ENCODE measurements around the gene ATF6B. TPM values are rescaled to one million over a fixed set of nuclear protein-coding genes. Genes with fewer than 3 reads are reported as not detected.

Gene ATF6B
- total and polyA plus RNA-seq, 4 donors, result 20.4 to 99.9 (median 56.6) TPM

DNA sequence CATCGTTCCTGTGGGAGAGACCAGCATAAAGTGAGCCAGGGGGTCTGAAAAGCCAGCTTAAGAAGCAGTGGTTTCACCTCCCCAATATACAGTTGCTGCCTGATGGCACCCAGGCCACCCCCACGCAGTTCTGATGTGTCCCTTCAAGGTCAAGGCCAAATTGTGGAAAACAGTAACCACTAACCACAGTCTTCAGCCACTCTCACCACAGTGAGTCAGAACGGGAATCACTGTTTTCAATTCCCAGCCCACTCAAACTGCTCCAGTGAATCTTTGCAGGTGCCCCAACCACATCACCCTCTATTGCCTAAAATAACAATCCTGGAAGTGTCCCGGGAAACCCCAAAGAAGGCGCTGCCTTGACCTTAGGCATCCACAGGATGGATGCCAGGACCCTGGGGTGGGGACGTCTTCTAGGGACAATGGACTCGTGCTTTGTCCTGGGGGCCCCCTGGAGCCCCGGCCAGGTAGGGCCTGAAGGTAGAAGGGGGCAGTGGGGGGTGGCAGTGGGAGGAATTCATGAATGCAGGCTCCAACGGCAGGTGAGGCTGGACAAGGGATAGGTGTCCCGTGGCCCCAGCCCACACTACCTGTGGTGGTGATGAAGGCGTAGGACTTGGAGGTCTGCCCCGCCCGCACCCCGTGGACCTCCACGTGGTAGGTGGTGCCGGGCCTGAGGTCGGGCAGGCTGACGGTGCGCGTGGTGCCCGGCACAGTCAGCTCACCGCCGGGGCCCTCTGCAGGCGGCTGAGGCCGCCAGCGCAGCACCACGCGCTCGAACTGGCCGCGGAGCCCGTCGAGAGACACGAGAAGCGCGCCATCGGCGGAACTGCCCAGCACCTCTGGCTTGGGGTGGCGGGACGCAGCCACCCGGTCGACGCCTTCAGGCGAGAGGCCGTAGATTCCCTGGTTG lies 41.1 kb downstream of the ATF6B start:
- 28% methylated on average over 37 of the region's 45 CpGs for WGBS (ENCODE audit: insufficient coverage)
- H3K4me1 ChIP-seq (ENCODE audit: control insufficient read depth, insufficient read depth, low read length), result peaks cover 13% of the 10 kb centered on the region
- DNase-seq (ENCODE audit: low read depth in 4 of 6, low spot score in 6 of 6), result no peak
- H3K9me3 ChIP-seq (ENCODE audit: control insufficient read depth, insufficient read depth, low read length), result no peaks in the 10 kb centered on the region
- peaks cover 4% of the 10 kb centered on the region for H3K36me3 ChIP-seq (ENCODE audit: control insufficient read depth, insufficient read depth, low read length)
- H3K27me3 ChIP-seq (ENCODE audit: control insufficient read depth, insufficient read depth, low read length), result peaks cover 31% of the 10 kb centered on the region
- no peak overlapping the region for H3K27ac ChIP-seq (ENCODE audit: low read depth, low read length)
- H3K4me3 ChIP-seq (ENCODE audit: low read depth, low read length), result no peak overlapping the region

DNA sequence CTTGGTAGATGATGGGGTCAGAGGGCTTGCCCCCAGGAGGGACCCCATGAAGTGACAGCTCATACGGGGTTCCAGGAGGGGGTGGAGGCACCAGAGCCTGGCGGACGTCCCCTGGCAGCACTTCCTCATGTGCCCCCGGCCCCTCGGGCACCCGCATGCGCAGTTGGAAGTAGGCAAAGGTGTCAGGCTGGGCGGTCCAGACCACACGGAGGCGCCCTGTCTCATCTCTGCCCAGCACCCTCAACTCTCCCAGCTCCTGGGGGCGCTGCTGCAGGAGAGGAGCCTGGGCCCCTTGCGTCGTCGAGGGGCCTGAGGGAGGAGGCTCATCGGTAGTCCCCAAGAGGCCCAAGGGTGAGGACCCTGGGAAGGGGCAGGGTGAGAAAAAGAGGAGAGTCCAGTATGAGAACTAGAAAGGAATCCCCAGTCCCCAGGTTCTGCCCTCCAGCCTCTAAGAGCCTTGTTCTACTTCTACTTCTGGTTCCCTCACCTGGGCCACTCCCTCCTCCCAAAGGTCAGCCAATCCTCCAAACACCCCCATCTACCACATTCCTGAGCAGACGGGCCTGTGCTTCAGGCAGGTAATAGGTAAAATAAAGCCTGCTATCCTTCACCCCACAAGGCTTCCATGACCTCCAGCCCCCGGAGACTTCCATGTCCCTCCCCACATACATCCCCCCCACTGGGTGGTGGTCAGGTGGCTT lies 42.1 kb downstream of the ATF6B start:
- H3K27ac ChIP-seq (ENCODE audit: low read depth, low read length), result no peak overlapping the region
- no peaks in the 10 kb centered on the region for H3K9me3 ChIP-seq (ENCODE audit: control insufficient read depth, insufficient read depth, low read length)
- H3K4me3 ChIP-seq (ENCODE audit: low read depth, low read length), result no peak overlapping the region
- H3K4me1 ChIP-seq (ENCODE audit: control insufficient read depth, insufficient read depth, low read length), result peaks cover 15% of the 10 kb centered on the region
- WGBS (ENCODE audit: insufficient coverage), result 85% methylated on average over 12 of the region's 17 CpGs
- no peak for DNase-seq (ENCODE audit: low read depth in 4 of 6, low spot score in 6 of 6)
- peaks cover 12% of the 10 kb centered on the region for H3K36me3 ChIP-seq (ENCODE audit: control insufficient read depth, insufficient read depth, low read length)
- peaks cover 31% of the 10 kb centered on the region for H3K27me3 ChIP-seq (ENCODE audit: control insufficient read depth, insufficient read depth, low read length)

DNA sequence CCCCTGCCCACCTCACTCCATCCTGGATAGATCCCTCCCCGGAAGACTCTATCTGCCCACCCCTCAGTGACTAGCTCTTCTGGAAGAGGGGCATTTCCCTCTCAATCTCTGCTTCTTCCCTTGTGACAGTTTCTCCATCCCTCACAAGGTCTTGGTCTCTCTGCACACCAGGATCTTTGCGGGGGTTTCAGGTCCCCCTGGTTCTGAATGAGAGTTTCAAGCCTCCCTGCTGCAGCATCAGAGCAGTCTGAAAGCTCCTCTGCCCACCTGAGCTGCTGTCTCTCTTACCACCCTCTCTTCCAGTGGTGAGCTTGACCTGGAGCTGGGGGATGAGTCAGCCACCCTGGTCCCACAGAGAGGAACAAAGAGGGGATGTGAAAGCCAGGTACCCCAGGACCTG lies 43.3 kb downstream of the ATF6B start:
- H3K9me3 ChIP-seq (ENCODE audit: control insufficient read depth, insufficient read depth, low read length), result no peaks in the 10 kb centered on the region
- H3K27ac ChIP-seq (ENCODE audit: low read depth, low read length), result no peak overlapping the region
- H3K4me3 ChIP-seq (ENCODE audit: low read depth, low read length), result no peak overlapping the region
- peaks cover 12% of the 10 kb centered on the region for H3K36me3 ChIP-seq (ENCODE audit: control insufficient read depth, insufficient read depth, low read length)
- H3K4me1 ChIP-seq (ENCODE audit: control insufficient read depth, insufficient read depth, low read length), result peaks cover 15% of the 10 kb centered on the region
- WGBS (ENCODE audit: insufficient coverage), result 78% methylated on average over 1 of the region's 2 CpGs
- DNase-seq (ENCODE audit: low read depth in 4 of 6, low spot score in 6 of 6), result no peak
- H3K27me3 ChIP-seq (ENCODE audit: control insufficient read depth, insufficient read depth, low read length), result peaks cover 31% of the 10 kb centered on the region

DNA sequence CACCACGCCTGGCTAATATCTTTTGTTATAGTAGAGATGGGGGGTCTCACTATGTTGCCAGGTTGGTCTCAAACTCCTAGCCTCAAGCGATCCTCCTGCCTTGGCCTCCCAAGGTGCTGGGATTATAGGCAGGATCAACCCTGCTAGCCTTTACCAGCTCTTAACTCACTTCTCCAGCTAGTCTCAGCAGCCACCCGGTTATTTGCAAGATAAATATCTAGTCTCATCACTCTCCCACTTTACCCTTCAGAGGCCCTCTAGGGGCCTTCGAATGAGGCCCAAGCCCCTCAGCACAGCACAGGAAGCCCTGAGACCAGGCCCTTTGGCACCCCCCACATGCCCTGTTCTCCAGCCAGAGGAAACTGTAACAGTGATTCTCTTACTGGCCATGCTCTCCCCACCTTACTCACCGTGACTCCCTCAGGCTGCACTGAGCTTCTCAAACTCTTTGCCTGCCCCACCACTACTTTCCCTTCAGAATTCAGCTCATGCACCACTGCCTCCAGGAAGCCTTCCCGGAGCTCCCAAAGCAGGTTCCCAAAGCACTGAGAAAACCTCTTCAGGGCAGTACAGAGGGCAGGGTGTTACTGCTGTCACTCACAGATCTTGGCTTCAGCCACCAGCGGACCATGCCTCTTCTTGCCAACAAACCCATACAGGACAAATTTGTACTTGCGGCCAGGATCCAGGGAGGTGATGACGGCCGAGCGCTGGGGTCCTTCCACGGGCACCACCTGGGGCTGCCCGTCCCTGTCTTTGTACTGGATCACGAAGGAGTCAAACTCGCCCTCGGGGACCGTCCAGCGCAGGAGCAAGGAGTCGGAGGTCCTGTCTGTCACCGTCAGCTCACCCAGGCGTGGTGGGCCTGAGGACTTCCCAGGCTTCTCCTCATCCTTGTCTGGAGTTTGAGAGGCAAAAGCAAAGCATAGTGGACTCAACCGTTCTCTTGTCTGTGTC lies 44.0 kb downstream of the ATF6B start:
- Histone ChIP-seq H3K9me3 (ENCODE audit: control insufficient read depth, insufficient read depth, low read length) (no peaks in the 10 kb centered on the region), H3K27me3 (ENCODE audit: control insufficient read depth, insufficient read depth, low read length) (peaks cover 27% of the 10 kb centered on the region), H3K4me3 (ENCODE audit: low read depth, low read length) (no peak overlapping the region), H3K36me3 (ENCODE audit: control insufficient read depth, insufficient read depth, low read length) (peaks cover 13% of the 10 kb centered on the region), H3K27ac (ENCODE audit: low read depth, low read length) (no peak overlapping the region), H3K4me1 (ENCODE audit: control insufficient read depth, insufficient read depth, low read length) (peaks cover 15% of the 10 kb centered on the region)
- 87% methylated on average over 21 of the region's 22 CpGs for WGBS (ENCODE audit: insufficient coverage)
- DNase-seq (ENCODE audit: low read depth in 4 of 6, low spot score in 6 of 6), result no peak

DNA sequence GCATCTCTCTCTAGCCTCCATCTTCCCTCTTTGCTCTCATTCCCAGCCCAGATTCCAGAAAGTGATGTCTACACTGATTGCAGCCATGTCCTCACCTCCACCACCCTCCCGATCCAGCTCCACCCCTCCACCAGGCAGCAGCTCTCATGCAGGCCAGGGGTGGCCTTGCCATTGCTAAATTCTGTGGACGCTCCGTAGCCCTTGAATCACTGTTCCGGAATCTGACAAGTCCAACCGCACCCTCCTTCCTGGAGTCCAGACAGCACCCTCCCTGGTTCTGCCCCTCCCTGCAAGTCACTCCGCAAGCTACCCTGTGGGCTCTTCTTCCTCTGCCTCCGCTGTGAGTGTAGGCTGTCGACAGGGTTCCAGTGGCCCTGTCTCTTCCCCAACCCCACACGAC lies 45.1 kb downstream of the ATF6B start:
- H3K36me3 ChIP-seq (ENCODE audit: control insufficient read depth, insufficient read depth, low read length), result peaks cover 17% of the 10 kb centered on the region
- no peak for DNase-seq (ENCODE audit: low read depth in 4 of 6, low spot score in 6 of 6)
- H3K4me1 ChIP-seq (ENCODE audit: control insufficient read depth, insufficient read depth, low read length), result peaks cover 14% of the 10 kb centered on the region
- H3K27ac ChIP-seq (ENCODE audit: low read depth, low read length), result peak overlapping the region; percentile 30
- H3K27me3 ChIP-seq (ENCODE audit: control insufficient read depth, insufficient read depth, low read length), result peaks cover 22% of the 10 kb centered on the region
- H3K4me3 ChIP-seq (ENCODE audit: low read depth, low read length), result no peak overlapping the region
- H3K9me3 ChIP-seq (ENCODE audit: control insufficient read depth, insufficient read depth, low read length), result no peaks in the 10 kb centered on the region
- WGBS (ENCODE audit: insufficient coverage), result 88% methylated on average over 8 of the region's 9 CpGs

DNA sequence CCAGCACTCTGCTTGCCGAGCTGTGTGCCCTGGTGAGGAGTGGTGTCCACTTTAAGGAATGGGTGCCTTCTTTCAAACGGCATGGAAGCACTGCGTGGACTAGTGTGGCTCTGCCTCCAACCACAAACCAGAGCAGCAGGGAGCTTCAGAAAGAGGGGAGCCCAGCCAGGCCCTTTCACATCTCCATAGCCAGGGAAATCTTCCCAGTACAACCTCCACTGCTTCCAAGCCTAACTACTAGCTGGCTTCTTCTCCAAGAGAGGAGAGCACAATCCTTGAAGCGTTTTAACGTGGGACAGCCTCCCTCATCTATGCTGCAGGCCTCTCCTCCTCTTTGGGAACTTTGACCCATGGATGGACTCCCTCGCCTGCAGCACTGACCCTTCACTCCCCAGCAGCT lies 45.6 kb downstream of the ATF6B start:
- peaks cover 17% of the 10 kb centered on the region for H3K36me3 ChIP-seq (ENCODE audit: control insufficient read depth, insufficient read depth, low read length)
- DNase-seq (ENCODE audit: low read depth in 4 of 6, low spot score in 6 of 6), result no peak
- H3K27ac ChIP-seq (ENCODE audit: low read depth, low read length), result peak overlapping the region; percentile 30
- WGBS (ENCODE audit: insufficient coverage), result 57% methylated on average over 5 of the region's 6 CpGs
- no peaks in the 10 kb centered on the region for H3K9me3 ChIP-seq (ENCODE audit: control insufficient read depth, insufficient read depth, low read length)
- H3K4me3 ChIP-seq (ENCODE audit: low read depth, low read length), result no peak overlapping the region
- H3K27me3 ChIP-seq (ENCODE audit: control insufficient read depth, insufficient read depth, low read length), result peaks cover 22% of the 10 kb centered on the region
- H3K4me1 ChIP-seq (ENCODE audit: control insufficient read depth, insufficient read depth, low read length), result peaks cover 9% of the 10 kb centered on the region

DNA sequence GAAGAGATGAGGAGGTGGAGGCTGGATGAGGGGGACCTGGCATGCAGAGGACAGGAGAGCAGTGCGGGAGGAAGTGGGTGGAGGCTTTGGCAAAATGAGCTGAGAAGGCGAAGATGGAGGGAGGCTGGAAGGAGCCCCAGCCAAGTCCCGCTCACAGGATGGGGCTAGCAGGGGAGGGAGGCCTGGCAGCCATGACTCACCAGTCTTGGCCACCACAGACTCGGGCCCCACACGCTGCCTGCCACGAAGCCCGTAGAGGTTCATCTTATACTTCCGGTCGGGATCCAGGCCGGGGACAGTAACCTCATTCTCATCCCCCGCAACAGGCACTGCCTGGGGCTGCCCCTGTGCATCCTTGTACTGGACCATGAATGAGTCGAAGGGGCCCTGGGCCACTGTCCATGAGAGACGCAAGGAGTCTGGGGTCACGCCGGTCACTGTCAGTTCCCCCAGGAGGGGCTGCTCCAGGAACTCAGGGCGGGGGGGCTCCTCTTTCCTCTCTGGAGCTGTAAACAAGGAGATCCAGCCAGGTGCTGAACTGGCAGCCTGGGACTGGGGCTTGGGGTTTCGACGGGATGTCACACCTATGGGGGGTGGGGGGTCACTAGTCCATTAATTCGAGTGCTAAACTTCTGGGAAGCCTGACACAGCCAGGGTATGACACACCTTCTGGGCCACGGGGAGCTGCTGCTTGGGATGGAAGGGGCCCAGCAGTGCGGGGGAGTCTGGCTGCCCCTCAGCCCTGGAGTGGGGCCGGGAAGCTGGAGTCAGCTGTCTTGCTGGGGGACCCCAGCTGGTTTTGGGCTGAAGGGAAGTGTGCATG lies 46.7 kb downstream of the ATF6B start:
- Histone ChIP-seq H3K4me3 (ENCODE audit: low read depth, low read length) (no peak overlapping the region), H3K4me1 (ENCODE audit: control insufficient read depth, insufficient read depth, low read length) (peaks cover 6% of the 10 kb centered on the region), H3K27me3 (ENCODE audit: control insufficient read depth, insufficient read depth, low read length) (peaks cover 13% of the 10 kb centered on the region), H3K27ac (ENCODE audit: low read depth, low read length) (no peak overlapping the region), H3K36me3 (ENCODE audit: control insufficient read depth, insufficient read depth, low read length) (peaks cover 17% of the 10 kb centered on the region), H3K9me3 (ENCODE audit: control insufficient read depth, insufficient read depth, low read length) (no peaks in the 10 kb centered on the region)
- 78% methylated on average over 22 of the region's 22 CpGs for WGBS (ENCODE audit: insufficient coverage)
- DNase-seq (ENCODE audit: low read depth in 4 of 6, low spot score in 6 of 6), result no peak

DNA sequence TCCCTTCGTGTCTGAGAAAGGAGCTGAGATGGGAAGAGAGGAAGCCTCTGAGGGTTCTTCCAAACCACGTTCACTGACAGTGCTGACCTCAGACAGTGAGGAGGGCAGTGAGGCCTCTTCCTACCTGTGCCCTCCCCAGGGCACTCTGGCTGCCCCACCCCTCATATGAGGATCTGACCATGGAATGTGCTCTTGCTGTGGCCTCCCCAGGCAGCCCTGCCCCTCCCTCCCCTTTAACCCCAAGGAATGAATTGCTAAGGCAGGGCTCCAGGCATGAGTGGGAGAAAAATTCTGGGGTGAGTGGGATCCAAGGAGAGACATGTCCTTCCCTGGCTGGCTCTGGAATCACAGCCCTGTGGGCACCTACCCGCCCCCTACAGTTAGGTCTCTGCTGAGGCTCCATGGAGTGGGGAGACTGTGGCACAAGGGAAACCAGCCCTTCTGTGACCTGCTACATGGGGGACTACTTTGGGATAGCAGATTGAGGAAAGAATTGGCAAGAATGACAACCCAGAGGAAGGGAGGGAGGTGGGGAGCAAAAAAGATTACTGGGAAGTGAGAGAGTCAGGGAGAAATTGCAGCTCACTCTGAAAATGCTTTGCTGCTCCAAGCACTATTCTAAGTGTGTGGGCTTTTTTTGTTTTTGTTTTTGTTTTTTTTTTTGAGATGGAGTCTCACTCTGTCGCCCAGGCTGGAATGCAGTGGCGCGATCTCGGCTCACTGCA lies 48.3 kb downstream of the ATF6B start:
- no peak overlapping the region for H3K4me3 ChIP-seq (ENCODE audit: low read depth, low read length)
- 90% methylated on average over 2 of the region's 7 CpGs for WGBS (ENCODE audit: insufficient coverage)
- peaks cover 2% of the 10 kb centered on the region for H3K27me3 ChIP-seq (ENCODE audit: control insufficient read depth, insufficient read depth, low read length)
- H3K9me3 ChIP-seq (ENCODE audit: control insufficient read depth, insufficient read depth, low read length), result no peaks in the 10 kb centered on the region
- peaks cover 12% of the 10 kb centered on the region for H3K4me1 ChIP-seq (ENCODE audit: control insufficient read depth, insufficient read depth, low read length)
- no peak overlapping the region for H3K27ac ChIP-seq (ENCODE audit: low read depth, low read length)
- peaks cover 13% of the 10 kb centered on the region for H3K36me3 ChIP-seq (ENCODE audit: control insufficient read depth, insufficient read depth, low read length)
- no peak for DNase-seq (ENCODE audit: low read depth in 4 of 6, low spot score in 6 of 6)
